Breast epithelium (tissue), 4 donors: ENCODE measurements around the gene CACNA2D3. TPM values are rescaled to one million over a fixed set of nuclear protein-coding genes. Genes with fewer than 3 reads are reported as not detected.

Source experiments
- DNase-seq, 2 donors: peaks; one replicate each; pipeline ENCODE4 v3.0.0-alpha.2; 2019; ENCODE audit warnings: low spot score in 2 of 2
- H3K27ac ChIP-seq, 2 donors: fragments of 200-600 bp; sonication (generic) in 1 of 2; one replicate each; pipeline ENCODE4 v1.5.1; 2016 to 2019; ENCODE audit warnings: mild to moderate bottlenecking in 1 of 2
- H3K27me3 ChIP-seq, 2 donors: fragments of 200-600 bp; sonication (generic) in 1 of 2; one replicate each; pipeline versions ENCODE4 v1.5.1 to v1.6.0; 2017 to 2019; ENCODE audit warnings: control low read depth in 1 of 2, mild to moderate bottlenecking in 1 of 2
- H3K36me3 ChIP-seq: fragments of 200-600 bp; one replicate; pipeline ENCODE4 v1.5.1; 2019
- H3K4me1 ChIP-seq, 2 donors: fragments of 200-600 bp; sonication (generic); one replicate each; pipeline ENCODE4 v1.5.1; 2016 to 2019; ENCODE audit warnings: control low read depth in 1 of 2
- H3K4me3 ChIP-seq, 3 donors: fragments of 200-600 bp; sonication (generic); 1 replicate in 2 of 3; 2 replicates in 1 of 3; pipeline ENCODE4 v1.5.1; 2016 to 2019; ENCODE audit warnings: mild to moderate bottlenecking in 3 of 3, moderate library complexity in 2 of 3
- H3K9me3 ChIP-seq, 2 donors: fragments of 200-600 bp; sonication (generic) in 1 of 2; one replicate each; pipeline ENCODE4 v1.5.1; 2016 to 2019; ENCODE audit warnings: control low read depth in 1 of 2
- POLR2A ChIP-seq: fragments of 450-650 bp; IDR thresholded peaks from one replicate; pipeline ENCODE4 v1.6.1; 2016; ENCODE audit warnings: antibody characterized with exemption, mild to moderate bottlenecking, moderate library complexity
- POLR2AphosphoS5 ChIP-seq, 3 donors: sonication (generic); formaldehyde crosslinking; IDR thresholded peaks; one replicate each; pipeline ENCODE4 v1.6.1; 2017; ENCODE audit warnings: antibody characterized with exemption in 3 of 3
- intact Hi-C: fragments of 100-400 bp; cut with DNase I; formaldehyde crosslinking; loops from one replicate; pipeline ENCODE4 v1.15.1; 2023; ENCODE audit warnings: low total_unique reads
- total RNA-seq, 3 donors: library from RNA; depleted of rRNA; stranded (reverse); fragments of >200 nt; gene quantifications; one replicate each; pipeline ENCODE4 v1.1.0, GENCODE V29; 2016
- TF ChIP-seq, protein P1 (sequence below), 3 donors: fragments of 450-650 bp; IDR thresholded peaks; one replicate each; pipeline ENCODE4 v1.5.1; 2016 to 2017; ENCODE audit warnings: antibody characterized with exemption in 3 of 3, mild to moderate bottlenecking in 3 of 3, moderate library complexity in 3 of 3

Gene CACNA2D3
- total RNA-seq, 3 donors from 2014 or later, result 0.59 to 3.4 (median 2.3) TPM

GRCh38 chr3:54918516-54918915 is 796.2 kb downstream of the CACNA2D3 start:
- no peak for DNase-seq
- TF ChIP-seq POLR2A (no peak), POLR2AphosphoS5 (IDR thresholded peaks at IDR 0.05) (no peak)
- TF ChIP-seq, protein P1, sequence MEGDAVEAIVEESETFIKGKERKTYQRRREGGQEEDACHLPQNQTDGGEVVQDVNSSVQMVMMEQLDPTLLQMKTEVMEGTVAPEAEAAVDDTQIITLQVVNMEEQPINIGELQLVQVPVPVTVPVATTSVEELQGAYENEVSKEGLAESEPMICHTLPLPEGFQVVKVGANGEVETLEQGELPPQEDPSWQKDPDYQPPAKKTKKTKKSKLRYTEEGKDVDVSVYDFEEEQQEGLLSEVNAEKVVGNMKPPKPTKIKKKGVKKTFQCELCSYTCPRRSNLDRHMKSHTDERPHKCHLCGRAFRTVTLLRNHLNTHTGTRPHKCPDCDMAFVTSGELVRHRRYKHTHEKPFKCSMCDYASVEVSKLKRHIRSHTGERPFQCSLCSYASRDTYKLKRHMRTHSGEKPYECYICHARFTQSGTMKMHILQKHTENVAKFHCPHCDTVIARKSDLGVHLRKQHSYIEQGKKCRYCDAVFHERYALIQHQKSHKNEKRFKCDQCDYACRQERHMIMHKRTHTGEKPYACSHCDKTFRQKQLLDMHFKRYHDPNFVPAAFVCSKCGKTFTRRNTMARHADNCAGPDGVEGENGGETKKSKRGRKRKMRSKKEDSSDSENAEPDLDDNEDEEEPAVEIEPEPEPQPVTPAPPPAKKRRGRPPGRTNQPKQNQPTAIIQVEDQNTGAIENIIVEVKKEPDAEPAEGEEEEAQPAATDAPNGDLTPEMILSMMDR (IDR thresholded peaks at IDR 0.05), result no peak
- no peak overlapping the region for H3K4me3 ChIP-seq
- intact Hi-C loops, result no loop called here
- H3K27me3 ChIP-seq, result no peaks in the 10 kb centered on the region
- no peaks in the 10 kb centered on the region for H3K4me1 ChIP-seq
- H3K9me3 ChIP-seq, result no peaks in the 10 kb centered on the region
- H3K36me3 ChIP-seq, result no peaks in the 10 kb centered on the region
- no peak overlapping the region for H3K27ac ChIP-seq

GRCh38 chr3:54928046-54928770 is 805.9 kb downstream of the CACNA2D3 start, which contains the start of gene LRTM1:
Gene LRTM1, minus strand, starts transcription at chr3:54928059. Its CDS starts 148 bp downstream, at chr3:54927911.
- no peak for DNase-seq
- no peaks in the 10 kb centered on the region for H3K36me3 ChIP-seq
- H3K9me3 ChIP-seq, result no peaks in the 10 kb centered on the region
- TF ChIP-seq POLR2A (no peak), POLR2AphosphoS5 (IDR thresholded peaks at IDR 0.05) (no peak)
- TF ChIP-seq, protein P1 (IDR thresholded peaks at IDR 0.05), result no peak
- no peaks in the 10 kb centered on the region for H3K4me1 ChIP-seq
- H3K4me3 ChIP-seq, result no peak within 1 kb of the TSS
- intact Hi-C loops, result no loop called here
- no peaks in the 10 kb centered on the region for H3K27me3 ChIP-seq
- no peak within 1 kb of the TSS for H3K27ac ChIP-seq

DNA sequence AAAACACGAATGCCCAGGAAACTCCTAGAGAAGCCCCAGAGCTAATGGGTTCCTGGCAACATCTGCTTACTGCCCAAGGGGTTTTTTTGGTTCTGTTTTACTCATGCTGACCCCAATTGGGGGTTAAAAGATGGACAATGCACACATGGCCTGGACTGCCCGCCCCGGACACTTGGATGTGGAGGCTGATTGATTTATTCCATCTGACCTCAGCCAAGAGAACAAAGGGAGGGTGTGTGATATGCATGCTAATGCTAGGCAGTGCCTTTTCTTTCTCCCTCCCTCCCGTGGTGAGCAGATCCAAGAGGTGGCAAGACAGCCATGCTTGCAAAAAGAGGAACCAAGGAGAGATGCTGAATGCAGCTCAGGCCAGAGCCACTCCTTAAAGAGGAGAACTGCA is 808.8 kb downstream of the CACNA2D3 start:
- TF ChIP-seq, protein P1 (IDR thresholded peaks at IDR 0.05), result no peak
- TF ChIP-seq POLR2AphosphoS5 (IDR thresholded peaks at IDR 0.05) (no peak), POLR2A (no peak)
- no peak overlapping the region for H3K4me3 ChIP-seq

DNA sequence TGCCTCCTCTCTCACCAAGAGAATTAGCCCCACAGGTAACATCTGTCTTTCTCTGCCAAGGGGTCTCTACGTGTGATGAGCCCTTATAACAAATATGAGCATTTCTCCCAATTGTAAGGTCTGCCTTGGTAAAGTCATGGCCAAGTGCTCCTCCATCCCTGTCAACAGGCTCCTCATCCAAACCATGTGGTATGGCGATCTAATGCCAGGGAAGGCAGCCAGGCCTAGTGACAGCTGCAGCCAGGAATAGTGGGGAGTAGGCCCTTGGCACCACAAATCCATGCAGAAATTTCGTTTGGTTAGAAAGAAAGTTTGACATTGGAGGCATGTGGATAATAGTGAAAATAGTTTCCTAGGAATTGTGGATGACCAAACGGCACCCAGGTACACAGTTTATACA is 810.3 kb downstream of the CACNA2D3 start:
- TF ChIP-seq, protein P1 (IDR thresholded peaks at IDR 0.05), result no peak
- TF ChIP-seq POLR2A (no peak), POLR2AphosphoS5 (IDR thresholded peaks at IDR 0.05) (no peak)
- Histone ChIP-seq H3K36me3 (no peaks in the 10 kb centered on the region), H3K27me3 (no peaks in the 10 kb centered on the region), H3K9me3 (no peaks in the 10 kb centered on the region), H3K27ac (no peak overlapping the region), H3K4me1 (no peaks in the 10 kb centered on the region), H3K4me3 (no peak overlapping the region)
- intact Hi-C loops, result no loop called here
- DNase-seq, result no peak

More for the DNA sequence above, 808.8 kb downstream of the CACNA2D3 start:
- H3K36me3 ChIP-seq, result no peaks in the 10 kb centered on the region
- no peak overlapping the region for H3K27ac ChIP-seq
- intact Hi-C loops, result no loop called here
- no peaks in the 10 kb centered on the region for H3K9me3 ChIP-seq
- no peak for DNase-seq
- no peaks in the 10 kb centered on the region for H3K27me3 ChIP-seq
- no peaks in the 10 kb centered on the region for H3K4me1 ChIP-seq

DNA sequence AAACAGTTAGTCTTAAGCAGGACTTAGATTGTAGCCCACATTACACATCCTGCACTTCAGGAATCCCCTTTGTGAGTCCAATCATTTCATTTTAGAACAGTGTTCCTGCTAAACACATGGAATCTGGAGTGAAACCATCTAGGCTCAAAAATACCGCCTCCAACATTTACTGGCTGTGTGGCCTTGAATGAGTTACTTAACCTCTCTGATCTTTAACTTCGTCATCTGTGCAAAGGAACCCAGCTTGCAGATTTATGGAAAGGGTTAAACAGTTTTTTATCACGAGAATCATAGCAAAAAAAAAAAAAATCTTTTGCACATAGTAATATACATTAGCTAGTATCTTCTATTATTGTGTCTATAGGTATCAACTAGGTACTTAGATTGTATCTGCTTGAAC is 813.5 kb downstream of the CACNA2D3 start:
- Histone ChIP-seq H3K27me3 (no peaks in the 10 kb centered on the region), H3K4me1 (no peaks in the 10 kb centered on the region), H3K36me3 (no peaks in the 10 kb centered on the region), H3K27ac (no peak overlapping the region), H3K4me3 (no peak overlapping the region), H3K9me3 (no peaks in the 10 kb centered on the region)
- TF ChIP-seq, protein P1 (IDR thresholded peaks at IDR 0.05), result no peak
- TF ChIP-seq POLR2A (no peak), POLR2AphosphoS5 (IDR thresholded peaks at IDR 0.05) (no peak)
- intact Hi-C loops, result no loop called here
- no peak for DNase-seq
